ENCODE data around the gene SPAG5. TPM values are rescaled to one million over a fixed set of nuclear protein-coding genes. Genes with fewer than 3 reads are reported as not detected.

Gene SPAG5
- total and polyA plus RNA-seq, 2 experiments from 2014 or later, result 99.6 to 104 TPM

- TF ChIP-seq ZNF462 (CRISPR knock-in tag; IDR thresholded peaks at IDR 0.05), result no peak
- TF ChIP-seq POLR2AphosphoS5 (IDR thresholded peaks at IDR 0.05; ENCODE audit: low read depth), result no peak
- TF ChIP-seq CREB1 (CRISPR knock-in tag; IDR thresholded peaks at IDR 0.05; ENCODE audit: low read depth), result no peak
Measured at GRCh38 chr17:28598389-28598788, 436 bp downstream of the SPAG5 start (continued).

DNA sequence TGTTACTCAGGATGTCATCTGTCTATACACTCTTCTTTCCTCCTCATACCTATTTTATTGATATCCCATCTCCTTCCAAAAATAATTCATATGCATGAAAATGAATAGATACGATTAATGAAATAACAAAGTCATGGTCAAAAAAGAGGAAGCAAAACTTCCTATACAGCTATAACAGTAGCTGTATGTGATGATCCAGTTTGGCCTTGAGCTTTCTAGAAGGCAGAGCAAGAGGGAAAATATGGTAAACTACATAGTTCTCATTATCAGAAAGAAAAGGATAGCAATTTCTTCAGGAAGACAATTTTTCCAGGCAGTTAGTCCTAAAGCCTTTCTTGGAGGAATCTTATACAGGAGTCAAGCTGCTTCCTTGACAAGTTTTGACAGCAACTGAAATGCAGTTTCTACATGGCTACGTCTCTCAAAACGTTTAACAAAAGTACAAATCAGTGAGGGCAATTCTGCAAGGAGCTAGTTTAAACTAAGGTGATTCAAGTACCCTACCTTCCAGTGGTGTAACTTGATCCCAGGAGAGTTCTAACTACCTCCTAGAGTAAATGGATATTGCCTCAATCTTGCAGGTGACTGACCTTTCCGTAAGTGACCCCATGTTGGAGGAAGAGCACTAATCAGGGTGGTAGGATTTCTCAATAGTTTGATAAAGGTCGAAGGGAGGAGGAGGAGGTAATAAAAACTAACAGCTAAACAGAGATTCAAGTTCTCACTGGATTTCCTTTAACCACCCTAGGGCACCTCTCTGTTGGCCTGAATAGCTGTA lies 1.0 kb downstream of the SPAG5 start:
- H3K4me1 Mint-ChIP-seq, result peaks cover 12% of the 10 kb centered on the region
- H3K9me2 ChIP-seq (ENCODE audit: insufficient read depth), result no peaks in the 10 kb centered on the region
- DNase-seq (ENCODE audit: low spot score), result no peak
- H3K27me3 ChIP-seq (ENCODE audit: insufficient read depth), result no peaks in the 10 kb centered on the region
- no peaks in the 10 kb centered on the region for H3K9me3 Mint-ChIP-seq
- peaks cover 11% of the 10 kb centered on the region; the same call in 1 of the 2 replicates for H4K20me1 ChIP-seq (replicated peaks; ENCODE audit: insufficient read depth)
- peaks cover 17% of the 10 kb centered on the region for H3F3A ChIP-seq (replicated peaks; ENCODE audit: low read depth)
- peak overlapping the region; percentile 98 for H3K4me2 ChIP-seq
- H3K4me3 ChIP-seq, result peak overlapping the region; percentile 94
- H3K27ac Mint-ChIP-seq, result peak overlapping the region; percentile 97
- peaks cover 33% of the 10 kb centered on the region for H3K36me3 Mint-ChIP-seq (ENCODE audit: low read depth)
- H2AFZ ChIP-seq, result no peak overlapping the region
- H3K27me3 Mint-ChIP-seq (ENCODE audit: insufficient read depth, low read depth, poor library complexity), result peaks cover 8% of the 10 kb centered on the region
- ATAC-seq, result no peak
- H3K4me3 Mint-ChIP-seq, result peak overlapping the region; percentile 92
- H3K36me3 ChIP-seq (ENCODE audit: insufficient read depth), result peaks cover 25% of the 10 kb centered on the region
- H3K27ac ChIP-seq (ENCODE audit: low read depth), result peak overlapping the region; percentile 89; the same call in 1 of the 2 replicates
- H3K4me1 ChIP-seq (ENCODE audit: insufficient read depth), result peaks cover 8% of the 10 kb centered on the region
- peaks cover 43% of the 10 kb centered on the region for H3K79me2 ChIP-seq (replicated peaks; ENCODE audit: insufficient read depth)
- TF ChIP-seq ZNF114 (CRISPR knock-in tag; IDR thresholded peaks at IDR 0.05), result no peak
- TF ChIP-seq EZH2 (IDR thresholded peaks at IDR 0.05; ENCODE audit: low read depth, unreplicated experiment), result no peak
- TF ChIP-seq REST (IDR thresholded peaks at IDR 0.05; ENCODE audit: unreplicated experiment), result no peak
- TF ChIP-seq, protein P1, sequence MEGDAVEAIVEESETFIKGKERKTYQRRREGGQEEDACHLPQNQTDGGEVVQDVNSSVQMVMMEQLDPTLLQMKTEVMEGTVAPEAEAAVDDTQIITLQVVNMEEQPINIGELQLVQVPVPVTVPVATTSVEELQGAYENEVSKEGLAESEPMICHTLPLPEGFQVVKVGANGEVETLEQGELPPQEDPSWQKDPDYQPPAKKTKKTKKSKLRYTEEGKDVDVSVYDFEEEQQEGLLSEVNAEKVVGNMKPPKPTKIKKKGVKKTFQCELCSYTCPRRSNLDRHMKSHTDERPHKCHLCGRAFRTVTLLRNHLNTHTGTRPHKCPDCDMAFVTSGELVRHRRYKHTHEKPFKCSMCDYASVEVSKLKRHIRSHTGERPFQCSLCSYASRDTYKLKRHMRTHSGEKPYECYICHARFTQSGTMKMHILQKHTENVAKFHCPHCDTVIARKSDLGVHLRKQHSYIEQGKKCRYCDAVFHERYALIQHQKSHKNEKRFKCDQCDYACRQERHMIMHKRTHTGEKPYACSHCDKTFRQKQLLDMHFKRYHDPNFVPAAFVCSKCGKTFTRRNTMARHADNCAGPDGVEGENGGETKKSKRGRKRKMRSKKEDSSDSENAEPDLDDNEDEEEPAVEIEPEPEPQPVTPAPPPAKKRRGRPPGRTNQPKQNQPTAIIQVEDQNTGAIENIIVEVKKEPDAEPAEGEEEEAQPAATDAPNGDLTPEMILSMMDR (conservative IDR thresholded peaks at IDR 0.05; ENCODE audit: low read depth in 2 of 2), result no peak

Data from GM23338 (cell line).